Mucosa of descending colon (tissue), 3 donors: ENCODE measurements around the gene WDR12. TPM values are rescaled to one million over a fixed set of nuclear protein-coding genes. Genes with fewer than 3 reads are reported as not detected.

Experiments used
- ATAC-seq: fragments of 200-7000 bp; cut with Tn5 transposase; one replicate; pipeline ENCODE4 v1.9.1; 2020; ENCODE audit warnings: mild to moderate bottlenecking, moderate library complexity
- DNase-seq, 3 donors: peaks; one replicate each; pipeline ENCODE4 v3.0.0-alpha.2; 2020
- H3K36me3 ChIP-seq: fragments of 200-600 bp; one replicate; pipeline ENCODE4 v1.8.0; 2021; ENCODE audit warnings: low read depth, mild to moderate bottlenecking
- H3K4me1 ChIP-seq: fragments of 200-600 bp; one replicate; pipeline ENCODE4 v1.8.0; 2021; ENCODE audit warnings: low read depth, mild to moderate bottlenecking
- H3K4me3 ChIP-seq: fragments of 200-600 bp; one replicate; pipeline ENCODE4 v1.8.0; 2021; ENCODE audit warnings: mild to moderate bottlenecking
- H3K9me3 ChIP-seq: fragments of 200-600 bp; one replicate; pipeline ENCODE4 v1.8.0; 2021; ENCODE audit warnings: mild to moderate bottlenecking
- intact Hi-C, 2 donors: fragments of 100-400 bp; cut with DNase I in 1 of 2; cut with micrococcal nuclease in 1 of 2; formaldehyde crosslinking; loops; one replicate each; pipeline versions ENCODE4 v1.11.0 to v1.11.1; 2022; cut with DNase I, micrococcal nuclease
- total RNA-seq, 3 donors: library from RNA; stranded (reverse); fragmentation: NEBNext Ultra II Directional in 2 of 3; extraction: Animal tissue kit (Norgen Biotek cat#: 25700) in 2 of 3; gene quantifications; one replicate each; pipeline versions ENCODE4 v1.2.1 to v1.2.4, GENCODE V29; 2021 to 2023
- TF ChIP-seq, protein P1 (sequence below): fragments of 200-600 bp; IDR thresholded peaks from one replicate; pipeline ENCODE4 v1.8.0; 2022; ENCODE audit warnings: antibody characterized with exemption, mild to moderate bottlenecking
- donor health status: DM: no; HTN: no; CAD: no; lungs with moderate emphysema.
- donor health status: DM: no; HTN: no; CAD: no.
- donor health status: DM: no; HTN: yes; CAD: no.

Gene WDR12
- total RNA-seq, 3 donors from 2014 or later = 30.4 to 44.3 (median 32.8) TPM

DNA sequence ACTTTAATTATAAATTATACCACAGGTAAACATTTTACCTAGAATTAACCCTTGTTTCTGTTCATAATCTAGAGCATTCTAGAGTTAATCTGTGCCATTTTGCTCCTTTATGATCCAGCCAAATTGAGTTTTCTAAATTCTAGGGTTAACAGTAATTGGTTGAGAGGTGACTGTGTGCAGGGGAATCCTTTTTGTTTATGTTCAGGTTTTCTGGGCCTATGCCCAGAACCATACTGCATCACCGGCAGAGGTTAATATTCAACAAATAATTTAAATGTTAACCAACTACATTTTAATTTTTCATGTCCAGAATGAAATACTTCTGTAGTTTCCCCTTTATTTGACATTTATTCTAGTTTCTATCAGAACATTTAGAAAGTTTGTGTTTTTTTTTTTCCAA is 32.9 kb upstream of the WDR12 start:
- Histone ChIP-seq H3K4me3 (no peak overlapping the region), H3K36me3 (no peaks in the 10 kb centered on the region), H3K9me3 (peaks cover 6% of the 10 kb centered on the region), H3K4me1 (no peaks in the 10 kb centered on the region)
- intact Hi-C loops = no loop called here
- TF ChIP-seq, protein P1, sequence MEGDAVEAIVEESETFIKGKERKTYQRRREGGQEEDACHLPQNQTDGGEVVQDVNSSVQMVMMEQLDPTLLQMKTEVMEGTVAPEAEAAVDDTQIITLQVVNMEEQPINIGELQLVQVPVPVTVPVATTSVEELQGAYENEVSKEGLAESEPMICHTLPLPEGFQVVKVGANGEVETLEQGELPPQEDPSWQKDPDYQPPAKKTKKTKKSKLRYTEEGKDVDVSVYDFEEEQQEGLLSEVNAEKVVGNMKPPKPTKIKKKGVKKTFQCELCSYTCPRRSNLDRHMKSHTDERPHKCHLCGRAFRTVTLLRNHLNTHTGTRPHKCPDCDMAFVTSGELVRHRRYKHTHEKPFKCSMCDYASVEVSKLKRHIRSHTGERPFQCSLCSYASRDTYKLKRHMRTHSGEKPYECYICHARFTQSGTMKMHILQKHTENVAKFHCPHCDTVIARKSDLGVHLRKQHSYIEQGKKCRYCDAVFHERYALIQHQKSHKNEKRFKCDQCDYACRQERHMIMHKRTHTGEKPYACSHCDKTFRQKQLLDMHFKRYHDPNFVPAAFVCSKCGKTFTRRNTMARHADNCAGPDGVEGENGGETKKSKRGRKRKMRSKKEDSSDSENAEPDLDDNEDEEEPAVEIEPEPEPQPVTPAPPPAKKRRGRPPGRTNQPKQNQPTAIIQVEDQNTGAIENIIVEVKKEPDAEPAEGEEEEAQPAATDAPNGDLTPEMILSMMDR = no peak
- DNase-seq (no peak), ATAC-seq (no peak)

DNA sequence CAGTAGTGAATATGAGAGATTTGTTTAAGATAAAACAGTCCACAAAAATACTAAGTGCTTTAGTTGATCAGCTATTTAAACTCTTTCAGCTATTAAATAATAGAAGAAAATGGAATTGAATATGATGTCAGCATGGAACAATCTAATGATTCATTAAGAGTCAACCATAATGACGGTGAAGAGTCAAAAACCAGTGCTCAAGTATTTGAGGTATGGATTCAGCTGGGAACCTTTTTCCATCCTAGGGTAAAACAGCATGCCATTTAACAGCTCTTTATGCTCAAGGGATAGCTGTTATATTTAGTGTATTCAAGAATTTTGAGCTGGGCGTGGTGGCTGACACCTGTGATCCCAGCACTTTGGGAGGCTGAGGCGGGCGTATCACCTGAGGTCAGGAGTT is 30.3 kb upstream of the WDR12 start:
- ATAC-seq = no peak
- Histone ChIP-seq H3K36me3 (no peaks in the 10 kb centered on the region), H3K9me3 (no peaks in the 10 kb centered on the region), H3K4me1 (no peaks in the 10 kb centered on the region), H3K4me3 (no peak overlapping the region)
- intact Hi-C loops = no loop called here
- TF ChIP-seq, protein P1 = no peak
- no peak for DNase-seq

DNA sequence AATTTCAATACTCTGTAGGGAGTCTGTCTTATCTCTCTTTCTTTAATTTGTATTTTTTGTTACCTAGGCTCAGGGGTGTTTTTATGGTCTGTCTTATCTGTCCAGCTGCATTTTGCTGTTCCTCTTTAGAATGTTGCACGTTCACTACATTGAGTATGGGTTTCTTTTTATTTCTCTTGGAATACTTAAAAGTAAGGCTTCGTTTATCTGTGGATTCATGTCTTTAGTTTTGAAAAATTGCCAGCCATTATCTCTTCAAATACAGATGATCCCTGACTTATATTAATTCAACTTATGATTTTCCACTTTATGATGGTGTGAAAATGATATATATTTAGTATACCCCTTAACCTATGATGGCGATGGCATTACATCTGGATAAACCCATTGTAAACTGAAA is 27.5 kb upstream of the WDR12 start:
- Histone ChIP-seq H3K36me3 (no peaks in the 10 kb centered on the region), H3K4me1 (no peaks in the 10 kb centered on the region), H3K9me3 (no peaks in the 10 kb centered on the region), H3K4me3 (no peak overlapping the region)
- intact Hi-C loops = no loop called here
- no peak for DNase-seq
- TF ChIP-seq, protein P1 = no peak
- ATAC-seq = no peak

DNA sequence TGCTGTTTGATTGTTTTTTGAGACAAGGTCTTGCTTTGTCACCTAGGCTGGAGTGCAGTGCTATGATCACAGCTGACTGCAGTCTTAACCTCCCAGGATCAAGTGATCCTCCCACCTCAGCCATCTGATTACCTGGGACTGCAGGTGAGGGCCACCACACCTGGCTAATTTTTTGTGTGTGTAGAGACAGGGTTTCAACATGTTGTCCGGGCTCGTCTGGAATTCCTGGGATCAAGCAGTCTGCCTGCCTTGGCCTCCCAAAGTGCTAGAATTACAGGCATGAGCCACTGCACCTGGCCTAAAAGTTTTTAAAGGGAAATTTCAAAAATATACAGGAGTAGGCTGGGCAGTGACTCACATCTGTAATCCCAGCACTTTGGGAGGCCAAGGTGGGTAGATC is 23.0 kb upstream of the WDR12 start:
- ATAC-seq = no peak
- Histone ChIP-seq H3K4me1 (no peaks in the 10 kb centered on the region), H3K4me3 (no peak overlapping the region), H3K9me3 (no peaks in the 10 kb centered on the region), H3K36me3 (no peaks in the 10 kb centered on the region)
- intact Hi-C loops = no loop called here
- DNase-seq = no peak
- TF ChIP-seq, protein P1 = no peak

DNA sequence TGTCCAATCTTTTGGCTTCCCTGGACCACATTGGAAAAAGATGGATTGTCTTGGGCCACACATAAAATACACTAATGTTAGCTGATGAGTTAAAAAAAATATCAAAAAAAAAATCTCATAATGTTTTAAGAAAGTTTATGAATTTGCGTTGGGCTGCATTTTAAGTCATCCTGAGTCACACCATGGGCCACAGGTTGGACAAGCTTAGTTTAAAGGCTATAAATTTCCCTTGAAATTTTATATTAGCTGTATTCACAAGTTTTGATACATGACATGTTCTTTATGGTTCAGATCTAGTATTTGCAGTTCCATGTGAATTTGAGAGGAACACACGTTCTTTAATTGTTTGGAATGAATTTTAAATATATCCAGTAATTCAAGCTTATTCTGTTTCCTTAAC is 22.5 kb upstream of the WDR12 start:
- intact Hi-C loops = no loop called here
- Histone ChIP-seq H3K9me3 (no peaks in the 10 kb centered on the region), H3K4me3 (no peak overlapping the region), H3K36me3 (no peaks in the 10 kb centered on the region), H3K4me1 (no peaks in the 10 kb centered on the region)
- TF ChIP-seq, protein P1 = no peak
- no peak for DNase-seq
- ATAC-seq = no peak

DNA sequence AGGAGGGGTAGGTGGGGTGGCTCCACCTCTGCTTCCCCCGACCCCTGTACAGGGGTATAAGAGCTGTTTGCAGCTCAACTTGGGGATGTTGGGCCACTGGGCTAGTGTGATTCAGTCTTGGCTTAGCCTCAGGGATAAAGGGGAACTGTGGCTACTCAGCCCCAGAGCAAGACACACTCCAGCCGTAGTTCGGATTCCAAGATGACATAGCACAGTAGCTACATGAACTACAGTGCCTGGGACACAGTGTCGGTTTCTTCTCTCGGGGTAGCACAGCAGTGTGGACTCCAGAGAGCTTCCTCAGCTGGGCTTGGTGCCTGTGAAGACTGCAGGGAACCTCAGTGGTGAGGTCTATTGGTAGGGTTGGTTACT is 21.7 kb upstream of the WDR12 start:
- TF ChIP-seq, protein P1 = no peak

More for the DNA sequence above, 21.7 kb upstream of the WDR12 start:
- ATAC-seq (no peak), DNase-seq (no peak)
- Histone ChIP-seq H3K4me1 (no peaks in the 10 kb centered on the region), H3K4me3 (no peak overlapping the region), H3K36me3 (no peaks in the 10 kb centered on the region), H3K9me3 (no peaks in the 10 kb centered on the region)
- intact Hi-C loops = no loop called here
